SK-N-SH (cell line): ENCODE results near the gene LARGE1. TPM values are rescaled to one million over a fixed set of nuclear protein-coding genes. Genes with fewer than 3 reads are reported as not detected.

Experiments used
- CTCF ChIA-PET: fragments of 300-600, 350-600 bp; formaldehyde crosslinking; extraction: SDS; loops from one replicate; lab custom pipeline; 2021; lab: Yijun Ruan, JAX
- POLR2A ChIA-PET: fragments of 350-600 bp; sonication (Branson Sonifier 250); formaldehyde crosslinking; extraction: SDS; loops from one replicate; lab custom pipeline; 2020; ENCODE audit warnings: antibody characterized with exemption, inconsistent platforms; lab: Yijun Ruan, JAX
- DNase-seq: peaks from one replicate; pipeline ENCODE4 v3.0.0; 2012
- H2AFZ ChIP-seq: fragments of 200-600 bp; sonication (generic); 2 replicates; pipeline ENCODE4 v1.8.1; 2016; ENCODE audit warnings: antibody characterized with exemption, mild to moderate bottlenecking, low read depth
- H3F3A ChIP-seq: fragments of 200-600 bp; sonication (generic); replicated peaks from 2 replicates; pipeline ENCODE3; 2016; ENCODE audit warnings: antibody characterized with exemption, mild to moderate bottlenecking; ENCODE audit not compliant: insufficient read depth
- H3K27ac ChIP-seq, 2 experiments: fragments of 200-500 bp in 1 of 2; fragments of 200-600 bp in 1 of 2; sonication (Bioruptor generic) in 1 of 2; sonication (generic), shearing (Covaris generic) in 1 of 2; 2 replicates each; pipeline versions ENCODE4 v1.5.1 to v1.6.1; 2014 to 2016; ENCODE audit warnings: low read depth in 2 of 2, inconsistent platforms in 1 of 2, low read length in 1 of 2, mild to moderate bottlenecking in 1 of 2, mixed read lengths in 1 of 2
- H3K27me3 ChIP-seq: fragments of 200-600 bp; sonication (generic), shearing (Covaris generic); 2 replicates; pipeline ENCODE4 v1.6.1; 2016; ENCODE audit warnings: mixed run types; ENCODE audit not compliant: insufficient read depth
- H3K36me3 ChIP-seq, 2 experiments: fragments of 200-500 bp in 1 of 2; fragments of 200-600 bp in 1 of 2; sonication (Bioruptor generic) in 1 of 2; sonication (generic) in 1 of 2; replicated peaks in 1 of 2; 2 replicates each; pipeline versions ENCODE3 to v1.5.1; 2014 to 2016; ENCODE audit warnings: low read length in 1 of 2, mild to moderate bottlenecking in 1 of 2; ENCODE audit not compliant: insufficient read depth in 2 of 2, control insufficient read depth in 1 of 2
- H3K4me1 ChIP-seq, 2 experiments: fragments of 200-500 bp in 1 of 2; fragments of 200-600 bp in 1 of 2; sonication (Bioruptor generic) in 1 of 2; sonication (generic), shearing (Covaris generic) in 1 of 2; 2 replicates each; pipeline versions ENCODE4 v1.5.1 to v1.6.1; 2014 to 2016; ENCODE audit warnings: low read depth in 1 of 2, low read length in 1 of 2, mixed run types in 1 of 2; ENCODE audit not compliant: insufficient read depth in 2 of 2, control insufficient read depth in 1 of 2
- H3K4me2 ChIP-seq: fragments of 200-600 bp; sonication (generic), shearing (Covaris generic); 2 replicates; pipeline ENCODE4 v1.6.1; 2017; ENCODE audit warnings: mixed run types
- H3K4me3 ChIP-seq, 2 experiments: fragments of 200-500 bp in 1 of 2; fragments of 200-600 bp in 1 of 2; sonication (Bioruptor generic) in 1 of 2; sonication (generic), shearing (Covaris generic) in 1 of 2; 2 replicates each; pipeline versions ENCODE4 v1.5.1 to v1.8.1; 2014 to 2016; ENCODE audit warnings: low read depth in 2 of 2, inconsistent platforms in 1 of 2, low read length in 1 of 2, mild to moderate bottlenecking in 1 of 2, mixed read lengths in 1 of 2, moderate library complexity in 1 of 2
- H3K79me2 ChIP-seq: fragments of 200-600 bp; sonication (generic); 2 replicates; pipeline ENCODE4 v1.8.1; 2017; ENCODE audit warnings: mild to moderate bottlenecking; ENCODE audit not compliant: insufficient read depth
- H3K9ac ChIP-seq: fragments of 200-600 bp; sonication (generic); 2 replicates; pipeline ENCODE4 v1.6.1; 2017; ENCODE audit warnings: mixed run types
- H3K9me2 ChIP-seq: fragments of 200-600 bp; sonication (generic); 2 replicates; pipeline ENCODE4 v1.6.1; 2017; ENCODE audit warnings: mixed run types
- H3K9me3 ChIP-seq: fragments of 200-600 bp; sonication (generic); 2 replicates; pipeline ENCODE4 v1.6.1; 2017; ENCODE audit warnings: mixed run types, mild to moderate bottlenecking, moderate library complexity
- H4K20me1 ChIP-seq: fragments of 200-600 bp; sonication (generic); 2 replicates; pipeline ENCODE4 v1.6.1; 2017; ENCODE audit warnings: mild to moderate bottlenecking, mixed run types; ENCODE audit not compliant: insufficient read depth
- CHD2 ChIP-seq: fragments of 150-350 bp; IDR thresholded peaks from 2 replicates; pipeline ENCODE4 v1.6.1; 2018; ENCODE audit warnings: low read length; ENCODE audit not compliant: partially characterized antibody
- CTCF ChIP-seq: fragments of 200-600 bp; sonication (generic); IDR thresholded peaks from 2 replicates; pipeline ENCODE4 v1.6.1; 2017; ENCODE audit warnings: antibody characterized with exemption, mild to moderate bottlenecking, moderate library complexity
- ELF1 ChIP-seq: IDR thresholded peaks from 2 replicates; pipeline ENCODE4 v1.4.0; 2012
- EP300 ChIP-seq, 2 experiments: IDR thresholded peaks; 2 replicates each; pipeline versions ENCODE4 v1.4.0 to v1.6.1; 2012; ENCODE audit warnings: borderline replicate concordance in 1 of 2, low read depth in 1 of 2, low read length in 1 of 2
- FOSL2 ChIP-seq: IDR thresholded peaks from 2 replicates; pipeline ENCODE4 v1.4.0; 2012; ENCODE audit warnings: low read depth, mild to moderate bottlenecking, moderate library complexity, borderline replicate concordance
- FOXJ3 ChIP-seq: sonication (generic); formaldehyde crosslinking; IDR thresholded peaks from 2 replicates; pipeline ENCODE4 v1.5.1; 2020; ENCODE audit warnings: mild to moderate bottlenecking, missing genetic modification reagents
- FOXM1 ChIP-seq: IDR thresholded peaks from 2 replicates; pipeline ENCODE4 v1.4.0; 2012; ENCODE audit warnings: low read depth, mild to moderate bottlenecking
- GATA2 ChIP-seq: sonication (generic); formaldehyde crosslinking; IDR thresholded peaks from 2 replicates; pipeline ENCODE4 v1.5.0; 2020; ENCODE audit warnings: mild to moderate bottlenecking, missing genetic modification reagents
- IRF3 ChIP-seq: fragments of 150-350 bp; IDR thresholded peaks from 2 replicates; pipeline ENCODE4 v1.6.1; 2016; ENCODE audit warnings: mild to moderate bottlenecking, low read depth, low read length
- MEF2A ChIP-seq: IDR thresholded peaks from 2 replicates; pipeline ENCODE4 v1.4.0; 2012; ENCODE audit warnings: low read depth, borderline replicate concordance
- MXI1 ChIP-seq: IDR thresholded peaks from 2 replicates; pipeline ENCODE4 v1.6.1; 2012; ENCODE audit warnings: mild to moderate bottlenecking, low read depth, low read length, improper control_type of control experiment
- NFIC ChIP-seq: IDR thresholded peaks from 2 replicates; pipeline ENCODE4 v1.4.0; 2012; ENCODE audit warnings: borderline replicate concordance
- NRF1 ChIP-seq: IDR thresholded peaks from 2 replicates; pipeline ENCODE4 v1.6.1; 2012; ENCODE audit warnings: low read depth, mild to moderate bottlenecking, low read length
- PBX3 ChIP-seq: IDR thresholded peaks from 2 replicates; pipeline ENCODE4; 2012
- POLR2AphosphoS5 ChIP-seq: IDR thresholded peaks from 2 replicates; pipeline ENCODE4 v1.6.1; 2012; ENCODE audit warnings: low read depth, low read length
- RAD21 ChIP-seq: IDR thresholded peaks from 2 replicates; pipeline ENCODE4 v1.6.1; 2012; ENCODE audit warnings: mild to moderate bottlenecking, low read length
- RCOR1 ChIP-seq: fragments of 150-350 bp; IDR thresholded peaks from 2 replicates; pipeline ENCODE4 v1.6.1; 2017; ENCODE audit warnings: antibody characterized with exemption, low read length
- RFX5 ChIP-seq: IDR thresholded peaks from 2 replicates; pipeline ENCODE4 v1.6.1; 2012; ENCODE audit warnings: mild to moderate bottlenecking, improper control_type of control experiment, low read length
- RXRA ChIP-seq: IDR thresholded peaks from 2 replicates; pipeline ENCODE4 v1.4.0; 2012; ENCODE audit warnings: low read depth, mild to moderate bottlenecking, borderline replicate concordance
- SIN3A ChIP-seq: IDR thresholded peaks from 2 replicates; pipeline ENCODE4 v1.6.1; 2012; ENCODE audit warnings: low read depth, mild to moderate bottlenecking, low read length, moderate library complexity, borderline replicate concordance
- SMC3 ChIP-seq: IDR thresholded peaks from 2 replicates; pipeline ENCODE4 v1.6.1; 2012; ENCODE audit warnings: low read depth, low read length, improper control_type of control experiment
- TAF1 ChIP-seq: IDR thresholded peaks from 2 replicates; pipeline ENCODE4 v1.6.1; 2012; ENCODE audit warnings: low read depth, mild to moderate bottlenecking, low read length, moderate library complexity, borderline replicate concordance
- TCF12 ChIP-seq: IDR thresholded peaks from 2 replicates; pipeline ENCODE4 v1.4.0; 2012
- TEAD4 ChIP-seq: IDR thresholded peaks from 2 replicates; pipeline ENCODE4 v1.4.0; 2012; ENCODE audit warnings: mild to moderate bottlenecking, borderline replicate concordance; ENCODE audit not compliant: insufficient read depth
- USF2 ChIP-seq: fragments of 150-350 bp; IDR thresholded peaks from 2 replicates; pipeline ENCODE4 v1.6.1; 2017; ENCODE audit warnings: antibody characterized with exemption, low read length, low read depth, borderline replicate concordance
- WGBS: methylation state at CpG from one replicate; pipeline ENCODE4 v1.1.6; 2017; ENCODE audit warnings: low lambda C conversion rate; 5-methylcytosine and 5-hydroxymethylcytosine counted together
- polyA plus RNA-seq, 3 experiments: library from polyadenylated mRNA; depleted of rRNA; stranded (reverse); fragments of >200 nt; gene quantifications; 2 replicates each; pipeline ENCODE4 v1.2.3, GENCODE V29; 2012

The LARGE1 gene
- polyA plus RNA-seq, 1 of the 3 experiments (the other 2 are of a cell fraction), result 1.1 TPM

- no peak overlapping the region for H3K9ac ChIP-seq
- H3K9me2 ChIP-seq, result no peaks in the 10 kb centered on the region
- no peaks in the 10 kb centered on the region for H4K20me1 ChIP-seq
- CTCF ChIA-PET, result interaction anchor here (1.1 to 1.8 kb wide), 3 partner anchors 18 to 188 kb away, joined by 3 to 4 read pairs (median 4); no protein-coding TSS in a partner anchor
- H3F3A ChIP-seq, result no peaks in the 10 kb centered on the region
- H3K27ac ChIP-seq, result no peak overlapping the region
- no peak for DNase-seq
- TF ChIP-seq CHD2 (no peak), RAD21 (no peak), FOSL2 (no peak), TAF1 (no peak), NFIC (no peak), GATA2 (CRISPR knock-in tag) (no peak), MEF2A (no peak), ELF1 (no peak), RCOR1 (no peak), RXRA (no peak), EP300 (IDR thresholded peaks at IDR 0.05; ENCODE audit: borderline replicate concordance in 1 of 2, low read depth in 1 of 2, low read length in 1 of 2) (no peak), SMC3 (no peak), RFX5 (no peak), USF2 (no peak), TCF12 (no peak), MXI1 (no peak), PBX3 (no peak)
- H3K27me3 ChIP-seq, result no peaks in the 10 kb centered on the region
- POLR2A ChIA-PET, result no interaction called here
- H3K4me3 ChIP-seq, result no peak overlapping the region
- H3K9me3 ChIP-seq, result no peaks in the 10 kb centered on the region
- peaks cover 0 to 14% of the 10 kb centered on the region in 2 experiments; a peak in 2 of 4 replicates for H3K4me1 ChIP-seq
- no peaks in the 10 kb centered on the region for H3K79me2 ChIP-seq
- WGBS, result 45% methylated on average over 6 of the region's 6 CpGs
- H3K36me3 ChIP-seq, result no peaks in the 10 kb centered on the region
- H2AFZ ChIP-seq, result no peak overlapping the region
- H3K4me2 ChIP-seq, result no peak overlapping the region
Observed at GRCh38 chr22:33487041-33487716, 433.1 kb downstream of the LARGE1 start.

GRCh38 chr22:33481550-33481949 lies 438.7 kb downstream of the LARGE1 start:
- no peak for DNase-seq
- H3K4me2 ChIP-seq, result no peak overlapping the region
- ChIA-PET CTCF (interaction anchor here (0.9 kb wide), 1 partner anchor 36 kb away, joined by 3 read pairs; no protein-coding TSS in a partner anchor), POLR2A (no interaction called here)
- no peak overlapping the region for H3K4me3 ChIP-seq
- H3K9me2 ChIP-seq, result no peaks in the 10 kb centered on the region
- TF ChIP-seq FOXJ3 (CRISPR knock-in tag), result no peak
- no peak for TF ChIP-seq TEAD4
- no peak for TF ChIP-seq IRF3
- TF ChIP-seq POLR2AphosphoS5, result no peak
- TF ChIP-seq RCOR1, result no peak
- no peak for TF ChIP-seq CTCF
- no peak for TF ChIP-seq NRF1
- TF ChIP-seq FOXM1, result no peak
- TF ChIP-seq FOSL2, result no peak
- TF ChIP-seq TCF12, result no peak
- TF ChIP-seq SIN3A, result no peak
- no peak for TF ChIP-seq NFIC
- H3K9ac ChIP-seq, result no peak overlapping the region
- no peak overlapping the region for H2AFZ ChIP-seq
- H3K27ac ChIP-seq, result no peak overlapping the region
- no peaks in the 10 kb centered on the region for H3K9me3 ChIP-seq
- 58% methylated on average over 5 of the region's 5 CpGs for WGBS
- H3F3A ChIP-seq, result no peaks in the 10 kb centered on the region
- H4K20me1 ChIP-seq, result no peaks in the 10 kb centered on the region
- H3K79me2 ChIP-seq, result no peaks in the 10 kb centered on the region
- H3K27me3 ChIP-seq, result no peaks in the 10 kb centered on the region
- no peaks in the 10 kb centered on the region; a peak in 1 of 4 replicates for H3K4me1 ChIP-seq
- no peaks in the 10 kb centered on the region for H3K36me3 ChIP-seq
